ENCODE results near the gene RNF223. TPM values are rescaled to one million over a fixed set of nuclear protein-coding genes. Genes with fewer than 3 reads are reported as not detected.

RNF223 gene
- total RNA-seq, 1 donor from 2014 or later = not detected

- H3K27ac Mint-ChIP-seq (ENCODE audit: unreplicated experiment) = peak overlapping the region; percentile 73
Observed at GRCh38 chr1:1021010-1021919, 52.8 kb downstream of the RNF223 start.

More at GRCh38 chr1:1021010-1021919, 52.8 kb downstream of the RNF223 start:
- DNase-seq = peak; percentile 62
- H3K27me3 Mint-ChIP-seq (ENCODE audit: unreplicated experiment) = peaks cover 7% of the 10 kb centered on the region
- peaks cover 15% of the 10 kb centered on the region for H3K4me1 Mint-ChIP-seq (ENCODE audit: low read depth, unreplicated experiment)
- no peak for TF ChIP-seq CTCF (IDR thresholded peaks at IDR 0.05; ENCODE audit: partially characterized antibody, unreplicated experiment)
- no peaks in the 10 kb centered on the region for H3K36me3 Mint-ChIP-seq (ENCODE audit: unreplicated experiment)
- H3K4me3 Mint-ChIP-seq (ENCODE audit: unreplicated experiment) = peak overlapping the region; percentile 85
- peaks cover 17% of the 10 kb centered on the region for H3K9me3 Mint-ChIP-seq (ENCODE audit: unreplicated experiment)

Other genes with a start within 250 kb of the RNF223 start
- gene SAMD11, start 150.4 kb downstream of the RNF223 start, total RNA-seq (ENCODE audit: unreplicated experiment) = 46.2 TPM
- gene NOC2L, start 115.0 kb downstream of the RNF223 start, total RNA-seq (ENCODE audit: unreplicated experiment) = 90.3 TPM
- 103 TPM for gene KLHL17, start 113.7 kb downstream of the RNF223 start, total RNA-seq (ENCODE audit: unreplicated experiment)
- gene PLEKHN1, start 107.8 kb downstream of the RNF223 start, total RNA-seq (ENCODE audit: unreplicated experiment) = 0.29 TPM
- gene PERM1, start 92.2 kb downstream of the RNF223 start, total RNA-seq (ENCODE audit: unreplicated experiment) = 0.32 TPM
- 218 TPM for gene HES4, start 74.2 kb downstream of the RNF223 start, total RNA-seq (ENCODE audit: unreplicated experiment)
- 18.4 TPM for gene ISG15, start 60.8 kb downstream of the RNF223 start, total RNA-seq (ENCODE audit: unreplicated experiment)
- 914 TPM for gene AGRN, start 54.2 kb downstream of the RNF223 start, total RNA-seq (ENCODE audit: unreplicated experiment)
- gene C1orf159, start 41.8 kb upstream of the RNF223 start, total RNA-seq (ENCODE audit: unreplicated experiment) = 24.5 TPM
- not detected for gene TTLL10, start 99.6 kb upstream of the RNF223 start, total RNA-seq (ENCODE audit: unreplicated experiment)
- gene TNFRSF18, start 132.3 kb upstream of the RNF223 start, total RNA-seq (ENCODE audit: unreplicated experiment) = 3.0 TPM
- 0.29 TPM for gene TNFRSF4, start 139.8 kb upstream of the RNF223 start, total RNA-seq (ENCODE audit: unreplicated experiment)
- 89.2 TPM for gene SDF4, start 157.7 kb upstream of the RNF223 start, total RNA-seq (ENCODE audit: unreplicated experiment)
- 30.0 TPM for gene B3GALT6, start 157.9 kb upstream of the RNF223 start, total RNA-seq (ENCODE audit: unreplicated experiment)
- 9.1 TPM for gene C1QTNF12, start 172.4 kb upstream of the RNF223 start, total RNA-seq (ENCODE audit: unreplicated experiment)
- gene UBE2J2, start 199.5 kb upstream of the RNF223 start, total RNA-seq (ENCODE audit: unreplicated experiment) = 88.1 TPM
- gene SCNN1D, start 206.1 kb upstream of the RNF223 start, total RNA-seq (ENCODE audit: unreplicated experiment) = 8.4 TPM
- gene ACAP3, start 233.6 kb upstream of the RNF223 start, total RNA-seq (ENCODE audit: unreplicated experiment) = 1,099 TPM
- 45.5 TPM for gene PUSL1, start 234.3 kb upstream of the RNF223 start, total RNA-seq (ENCODE audit: unreplicated experiment)